Right atrium auricular region (tissue), 2 donors: Measurements from ENCODE around the gene LPP. TPM values are rescaled to one million over a fixed set of nuclear protein-coding genes. Genes with fewer than 3 reads are reported as not detected.

ENCODE experiments used
- DNase-seq: peaks from one replicate; pipeline ENCODE4 v3.0.0-alpha.2; 2019; ENCODE audit warnings: low spot score
- H3K27ac ChIP-seq, 2 donors: fragments of 200-600 bp; sonication (generic); 1 replicate in 1 of 2; 2 replicates in 1 of 2; pipeline ENCODE4 v1.5.1; 2016 to 2019
- H3K27me3 ChIP-seq, 2 donors: fragments of 200-600 bp; sonication (generic); one replicate each; pipeline versions ENCODE4 v1.5.1 to v1.6.0; 2017 to 2019
- H3K36me3 ChIP-seq: fragments of 200-600 bp; sonication (generic); one replicate; pipeline ENCODE4 v1.5.1; 2016
- H3K4me1 ChIP-seq, 2 donors: fragments of 200-600 bp; sonication (generic); one replicate each; pipeline versions ENCODE4 v1.5.1 to v1.6.0; 2017 to 2019
- H3K4me3 ChIP-seq, 2 donors: fragments of 200-600 bp; sonication (generic); 1 replicate in 1 of 2; 2 replicates in 1 of 2; pipeline ENCODE4 v1.5.1; 2017 to 2019; ENCODE audit warnings: mild to moderate bottlenecking in 1 of 2, moderate library complexity in 1 of 2
- H3K9me3 ChIP-seq, 2 donors: fragments of 200-600 bp; sonication (generic); one replicate each; pipeline ENCODE4 v1.5.1; 2019
- CTCF ChIP-seq, 2 donors: fragments of 200-600 bp; sonication (generic); IDR thresholded peaks; one replicate each; pipeline ENCODE4 v1.5.1; 2019; ENCODE audit warnings: antibody characterized with exemption in 2 of 2
- total RNA-seq, 2 donors: library from RNA; depleted of rRNA; stranded (reverse); fragments of >200 nt; gene quantifications; one replicate each; pipeline ENCODE4 v1.1.0, GENCODE V29; 2016

Gene LPP
- total RNA-seq, 2 donors from 2014 or later, result 117 to 186 TPM

GRCh38 chr3:188595890-188596376 is 442.0 kb downstream of the LPP start:
- H3K4me3 ChIP-seq, result no peak overlapping the region
- no peak for TF ChIP-seq CTCF (IDR thresholded peaks at IDR 0.05)
- H3K4me1 ChIP-seq, result peaks cover 0 to 23% of the 10 kb centered on the region in 2 donors

GRCh38 chr3:188598894-188599293 is 444.9 kb downstream of the LPP start:
- H3K27ac ChIP-seq, result peak overlapping the region; percentile 44 to 77
- peaks cover 0 to 18% of the 10 kb centered on the region in 2 donors for H3K4me1 ChIP-seq

More at GRCh38 chr3:188595890-188596376, 442.0 kb downstream of the LPP start:
- Histone ChIP-seq H3K27me3 (no peaks in the 10 kb centered on the region), H3K27ac (peak overlapping the region; percentile 28 to 77), H3K9me3 (no peaks in the 10 kb centered on the region), H3K36me3 (no peaks in the 10 kb centered on the region)
- no peak for DNase-seq

GRCh38 chr3:188602111-188602510 is 448.2 kb downstream of the LPP start:
- Histone ChIP-seq H3K4me1 (peaks cover 0 to 16% of the 10 kb centered on the region in 2 donors), H3K36me3 (no peaks in the 10 kb centered on the region), H3K27me3 (no peaks in the 10 kb centered on the region), H3K4me3 (no peak overlapping the region), H3K9me3 (no peaks in the 10 kb centered on the region), H3K27ac (no peak overlapping the region)
- no peak for TF ChIP-seq CTCF (IDR thresholded peaks at IDR 0.05)
- no peak for DNase-seq

More at GRCh38 chr3:188598894-188599293, 444.9 kb downstream of the LPP start:
- no peaks in the 10 kb centered on the region for H3K36me3 ChIP-seq
- no peaks in the 10 kb centered on the region for H3K27me3 ChIP-seq
- TF ChIP-seq CTCF (IDR thresholded peaks at IDR 0.05), result no peak
- H3K4me3 ChIP-seq, result no peak overlapping the region
- DNase-seq, result no peak
- H3K9me3 ChIP-seq, result no peaks in the 10 kb centered on the region

- Histone ChIP-seq H3K36me3 (no peaks in the 10 kb centered on the region), H3K4me3 (no peak overlapping the region), H3K27me3 (no peaks in the 10 kb centered on the region), H3K27ac (no peak overlapping the region), H3K9me3 (no peaks in the 10 kb centered on the region), H3K4me1 (peaks cover 0 to 20% of the 10 kb centered on the region in 2 donors)
- DNase-seq, result no peak
- no peak for TF ChIP-seq CTCF (IDR thresholded peaks at IDR 0.05)
These were observed 448.7 kb downstream of the LPP start for GRCh38 chr3:188602620-188603019.

GRCh38 chr3:188604651-188605050 is 450.7 kb downstream of the LPP start:
- DNase-seq, result no peak
- Histone ChIP-seq H3K27me3 (no peaks in the 10 kb centered on the region), H3K36me3 (peaks cover 9% of the 10 kb centered on the region), H3K4me1 (peaks cover 0 to 12% of the 10 kb centered on the region in 2 donors), H3K4me3 (no peak overlapping the region), H3K27ac (no peak overlapping the region), H3K9me3 (peaks cover 0 to 7% of the 10 kb centered on the region in 2 donors)
- TF ChIP-seq CTCF (IDR thresholded peaks at IDR 0.05), result no peak

GRCh38 chr3:188605231-188605630 is 451.3 kb downstream of the LPP start:
- Histone ChIP-seq H3K36me3 (peaks cover 15% of the 10 kb centered on the region), H3K27ac (peak overlapping the region in 1 of 2 donors; percentile 63), H3K9me3 (peaks cover 0 to 7% of the 10 kb centered on the region in 2 donors), H3K4me3 (no peak overlapping the region), H3K27me3 (no peaks in the 10 kb centered on the region), H3K4me1 (peaks cover 0 to 12% of the 10 kb centered on the region in 2 donors)
- DNase-seq, result no peak
- no peak for TF ChIP-seq CTCF (IDR thresholded peaks at IDR 0.05)
